ENCODE data around the gene ZNF292. TPM values are rescaled to one million over a fixed set of nuclear protein-coding genes. Genes with fewer than 3 reads are reported as not detected.
A peak's percentile ranks its signal among the peaks of the same experiment; 100 is the strongest.
"Not testable (repeated sequence)": the region's sequence is repeated elsewhere in the genome, so short reads cannot be mapped to it uniquely, and the experiment has no call there.

The ZNF292 gene
- total RNA-seq, 1 experiment from 2014 or later: 9.4 TPM

GRCh38 chr6:87212596-87212995 lies 57.2 kb downstream of the ZNF292 start:
- no peak for DNase-seq (ENCODE audit: low spot score)

- peak; percentile 64 for DNase-seq (ENCODE audit: low spot score)
Observed at GRCh38 chr6:87213364-87213763, 58.0 kb downstream of the ZNF292 start.

GRCh38 chr6:87214831-87215230 lies 59.5 kb downstream of the ZNF292 start:
- DNase-seq (ENCODE audit: low spot score): no peak

- no peak for DNase-seq (ENCODE audit: low spot score)
Observed at GRCh38 chr6:87220997-87221396, 65.6 kb downstream of the ZNF292 start.

GRCh38 chr6:87222676-87223075 lies 67.3 kb downstream of the ZNF292 start:
- no peak for DNase-seq (ENCODE audit: low spot score)

- no peak for DNase-seq (ENCODE audit: low spot score)
Observed at GRCh38 chr6:87224971-87225370, 69.6 kb downstream of the ZNF292 start.

GRCh38 chr6:87225511-87225910 lies 70.1 kb downstream of the ZNF292 start:
- no peak for DNase-seq (ENCODE audit: low spot score)

- no peak for DNase-seq (ENCODE audit: low spot score)
Observed at GRCh38 chr6:87225937-87226336, 70.6 kb downstream of the ZNF292 start.

- DNase-seq (ENCODE audit: low spot score): no peak
Observed at GRCh38 chr6:87230801-87231200, 75.4 kb downstream of the ZNF292 start.

- peak; percentile 6 for DNase-seq (ENCODE audit: low spot score)
Observed at GRCh38 chr6:87237804-87238203, 82.4 kb downstream of the ZNF292 start.

GRCh38 chr6:87239098-87239635 lies 83.8 kb downstream of the ZNF292 start:
- DNase-seq (ENCODE audit: low spot score): not testable (repeated sequence)

- DNase-seq (ENCODE audit: low spot score): no peak
Observed at GRCh38 chr6:87241304-87241703, 85.9 kb downstream of the ZNF292 start.

- no peak for DNase-seq (ENCODE audit: low spot score)
Observed at GRCh38 chr6:87242311-87242710, 86.9 kb downstream of the ZNF292 start.

- DNase-seq (ENCODE audit: low spot score): no peak
Observed at GRCh38 chr6:87243812-87244211, 88.4 kb downstream of the ZNF292 start.

GRCh38 chr6:87244380-87244779 lies 89.0 kb downstream of the ZNF292 start:
- DNase-seq (ENCODE audit: low spot score): no peak

GRCh38 chr6:87250019-87250418 lies 94.7 kb downstream of the ZNF292 start:
- no peak for DNase-seq (ENCODE audit: low spot score)

GRCh38 chr6:87251225-87251624 lies 95.9 kb downstream of the ZNF292 start:
- DNase-seq (ENCODE audit: low spot score): no peak

GRCh38 chr6:87251725-87252124 lies 96.4 kb downstream of the ZNF292 start:
- no peak for DNase-seq (ENCODE audit: low spot score)

GRCh38 chr6:87257046-87257445 lies 101.7 kb downstream of the ZNF292 start:
- no peak for DNase-seq (ENCODE audit: low spot score)

- DNase-seq (ENCODE audit: low spot score): no peak
Observed at GRCh38 chr6:87257565-87257964, 102.2 kb downstream of the ZNF292 start.

- no peak for DNase-seq (ENCODE audit: low spot score)
Observed at GRCh38 chr6:87257975-87258374, 102.6 kb downstream of the ZNF292 start.

- DNase-seq (ENCODE audit: low spot score): no peak
Observed at GRCh38 chr6:87259791-87260190, 104.4 kb downstream of the ZNF292 start.

GRCh38 chr6:87261534-87261933 lies 106.2 kb downstream of the ZNF292 start:
- no peak for DNase-seq (ENCODE audit: low spot score)

- DNase-seq (ENCODE audit: low spot score): no peak
Observed at GRCh38 chr6:87264481-87264880, 109.1 kb downstream of the ZNF292 start.

All from HT-29 (cell line).